ENCODE measurements around the gene ATP2A2. TPM values are rescaled to one million over a fixed set of nuclear protein-coding genes. Genes with fewer than 3 reads are reported as not detected.

Gene ATP2A2
- total and polyA plus RNA-seq, 11 donors = 494 to 2,963 (median 1,674) TPM

DNA sequence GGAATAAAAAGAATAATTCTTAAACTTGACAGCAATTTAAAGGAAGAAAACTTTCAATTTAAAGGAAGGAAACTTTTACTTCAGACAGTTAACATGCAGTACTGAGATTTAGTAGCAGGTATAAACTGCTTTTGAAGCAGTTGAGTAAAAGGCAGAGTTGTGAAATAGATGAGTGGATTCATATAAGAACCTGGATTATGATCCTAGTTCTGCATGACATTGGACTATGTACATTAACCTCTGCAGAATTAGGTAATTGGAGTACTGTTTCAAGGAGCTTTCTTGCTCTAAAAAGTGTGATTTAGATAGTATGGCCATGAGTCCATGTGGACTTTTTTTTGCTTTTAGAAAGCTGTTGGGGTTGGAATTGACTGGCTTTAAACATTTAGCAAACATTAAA, 29.7 kb downstream of the ATP2A2 start:
- ATAC-seq = no peak
- Histone ChIP-seq H3K27me3 (no peaks in the 10 kb centered on the region), H3K4me1 (peaks cover 0 to 92% (median 43%) of the 10 kb centered on the region in 12 donors), H3K36me3 (peaks cover 0 to 64% (median 47%) of the 10 kb centered on the region in 9 donors), H3K4me3 (no peak overlapping the region), H3K9me3 (no peaks in the 10 kb centered on the region), H3K27ac (peak overlapping the region in 2 of 12 donors; percentile 18 to 40)
- no peak for DNase-seq
- intact Hi-C loops (cut with DNase I) = no loop called here
- TF ChIP-seq, protein P1, sequence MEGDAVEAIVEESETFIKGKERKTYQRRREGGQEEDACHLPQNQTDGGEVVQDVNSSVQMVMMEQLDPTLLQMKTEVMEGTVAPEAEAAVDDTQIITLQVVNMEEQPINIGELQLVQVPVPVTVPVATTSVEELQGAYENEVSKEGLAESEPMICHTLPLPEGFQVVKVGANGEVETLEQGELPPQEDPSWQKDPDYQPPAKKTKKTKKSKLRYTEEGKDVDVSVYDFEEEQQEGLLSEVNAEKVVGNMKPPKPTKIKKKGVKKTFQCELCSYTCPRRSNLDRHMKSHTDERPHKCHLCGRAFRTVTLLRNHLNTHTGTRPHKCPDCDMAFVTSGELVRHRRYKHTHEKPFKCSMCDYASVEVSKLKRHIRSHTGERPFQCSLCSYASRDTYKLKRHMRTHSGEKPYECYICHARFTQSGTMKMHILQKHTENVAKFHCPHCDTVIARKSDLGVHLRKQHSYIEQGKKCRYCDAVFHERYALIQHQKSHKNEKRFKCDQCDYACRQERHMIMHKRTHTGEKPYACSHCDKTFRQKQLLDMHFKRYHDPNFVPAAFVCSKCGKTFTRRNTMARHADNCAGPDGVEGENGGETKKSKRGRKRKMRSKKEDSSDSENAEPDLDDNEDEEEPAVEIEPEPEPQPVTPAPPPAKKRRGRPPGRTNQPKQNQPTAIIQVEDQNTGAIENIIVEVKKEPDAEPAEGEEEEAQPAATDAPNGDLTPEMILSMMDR (IDR thresholded peaks at IDR 0.05) = no peak
- no peak for TF ChIP-seq POLR2A (IDR thresholded peaks at IDR 0.05)

DNA sequence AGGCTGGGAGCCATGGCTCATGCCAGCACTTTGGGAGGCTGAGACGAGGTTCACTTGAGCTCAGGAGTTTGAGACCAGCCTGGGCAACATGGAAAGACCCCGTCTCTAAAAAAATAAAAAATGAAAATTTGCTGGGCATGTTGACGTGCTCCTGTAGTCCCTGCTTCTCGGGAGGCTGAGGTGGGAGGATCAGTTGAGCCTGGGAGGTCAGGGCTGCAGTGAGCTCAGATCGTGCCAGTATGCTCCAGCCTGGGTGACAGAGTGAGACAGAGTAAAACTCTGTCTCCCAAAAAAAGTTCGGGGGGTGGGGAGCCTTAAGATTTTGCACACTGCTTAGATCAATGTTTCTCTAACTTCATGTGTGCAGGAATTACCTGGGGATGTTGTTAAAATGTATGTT, 30.9 kb downstream of the ATP2A2 start:
- Histone ChIP-seq H3K4me3 (no peak overlapping the region), H3K27ac (peak overlapping the region in 1 of 12 donors; percentile 72)
- intact Hi-C loops (cut with DNase I) = no loop called here

DNA sequence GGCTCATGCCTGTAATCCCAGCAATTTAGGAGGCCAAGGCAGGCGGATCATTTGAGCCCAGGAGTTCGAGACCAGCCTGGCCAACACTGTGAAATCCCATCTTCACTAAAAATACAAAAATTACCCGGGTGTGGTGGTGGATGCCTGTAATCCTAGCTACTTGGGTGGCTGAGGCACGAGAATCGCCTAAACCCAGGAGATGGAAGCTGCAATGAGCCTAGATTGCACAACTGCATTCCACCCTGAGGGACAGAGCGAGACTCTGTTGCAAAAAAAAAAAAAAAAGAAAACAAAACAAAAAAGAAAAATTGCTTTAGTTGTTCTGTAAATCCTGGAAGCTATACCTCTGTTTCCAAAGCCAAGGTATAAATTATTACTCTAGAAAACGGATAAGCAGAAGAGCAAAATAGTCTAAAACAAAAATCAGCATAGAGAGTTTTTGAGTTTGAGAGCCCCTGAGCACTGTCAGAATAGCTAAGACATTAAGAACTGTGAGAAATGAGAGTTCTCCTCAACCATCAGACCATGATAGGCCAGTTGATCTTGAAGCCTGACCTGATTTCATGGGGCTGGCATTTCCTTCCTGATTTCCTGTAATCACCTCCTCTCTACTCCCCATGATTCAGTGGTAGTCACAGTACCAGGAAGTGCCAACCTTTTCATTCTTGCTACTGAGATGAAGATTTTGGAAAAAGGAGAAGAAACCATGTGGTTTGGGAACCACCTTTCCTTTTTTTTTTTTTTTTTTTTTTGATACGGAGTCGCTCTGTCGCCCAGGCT, 31.7 kb downstream of the ATP2A2 start:
- ATAC-seq (peak in 1 of 4 donors; percentile 18), DNase-seq (no peak)
- TF ChIP-seq, protein P1 (IDR thresholded peaks at IDR 0.05) = no peak
- no peak for TF ChIP-seq POLR2A (IDR thresholded peaks at IDR 0.05)
- Histone ChIP-seq H3K4me1 (peaks cover 2 to 94% (median 53%) of the 10 kb centered on the region in 12 donors), H3K27me3 (no peaks in the 10 kb centered on the region), H3K27ac (peak overlapping the region in 6 of 12 donors; percentile 4 to 72 (median 24)), H3K36me3 (peaks cover 0 to 63% (median 37%) of the 10 kb centered on the region in 9 donors), H3K4me3 (no peak overlapping the region), H3K9me3 (no peaks in the 10 kb centered on the region)
- intact Hi-C loops (cut with DNase I) = no loop called here
- WGBS, 4 donors = 61 to 74% (median 69%) methylated on average over 10 of the region's 10 CpGs

More for the DNA sequence above, 30.9 kb downstream of the ATP2A2 start:
- Histone ChIP-seq H3K36me3 (peaks cover 0 to 63% (median 45%) of the 10 kb centered on the region in 9 donors), H3K27me3 (no peaks in the 10 kb centered on the region), H3K9me3 (no peaks in the 10 kb centered on the region), H3K4me1 (peaks cover 2 to 94% (median 51%) of the 10 kb centered on the region in 12 donors)
- DNase-seq (no peak), ATAC-seq (no peak)
- TF ChIP-seq, protein P1 (IDR thresholded peaks at IDR 0.05) = no peak
- TF ChIP-seq POLR2A (IDR thresholded peaks at IDR 0.05) = no peak
- WGBS, 4 donors = 76 to 86% (median 81%) methylated on average over 6 of the region's 6 CpGs

DNA sequence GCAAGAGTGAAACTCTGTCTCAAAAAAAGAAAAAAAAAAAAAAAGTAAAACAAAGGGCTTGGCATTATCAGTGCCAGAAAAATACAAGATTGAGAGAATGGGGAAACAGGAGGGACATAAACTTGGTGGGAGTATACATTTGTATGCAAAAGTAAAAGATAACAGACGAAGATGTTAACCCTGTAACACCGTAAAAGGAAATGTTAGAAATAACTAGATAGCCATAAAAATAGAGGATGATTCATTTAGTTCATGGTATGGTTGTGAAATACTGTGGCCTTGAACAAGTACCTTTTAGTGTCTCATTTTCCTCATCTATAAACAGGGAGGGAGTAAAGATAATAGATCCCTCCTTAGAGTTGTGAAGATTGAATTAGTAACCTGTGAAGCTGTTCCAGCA, 33.3 kb downstream of the ATP2A2 start:
- Histone ChIP-seq H3K9me3 (no peaks in the 10 kb centered on the region), H3K27me3 (no peaks in the 10 kb centered on the region), H3K36me3 (peaks cover 0 to 71% (median 37%) of the 10 kb centered on the region in 9 donors), H3K4me3 (no peak overlapping the region), H3K4me1 (peaks cover 2 to 97% (median 61%) of the 10 kb centered on the region in 12 donors), H3K27ac (peak overlapping the region in 6 of 12 donors; percentile 2 to 72 (median 41))
- DNase-seq (no peak), ATAC-seq (peak in 1 of 4 donors; percentile 1)
- WGBS, 4 donors = 58 to 70% (median 63%) methylated on average over 2 of the region's 2 CpGs
- no peak for TF ChIP-seq POLR2A (IDR thresholded peaks at IDR 0.05)
- TF ChIP-seq, protein P1 (IDR thresholded peaks at IDR 0.05) = no peak
- intact Hi-C loops (cut with DNase I) = no loop called here

Data from heart left ventricle (tissue), 16 donors.